SK-MEL-5 (cell line): Measurements from ENCODE around the gene GPC6. TPM values are rescaled to one million over a fixed set of nuclear protein-coding genes. Genes with fewer than 3 reads are reported as not detected.

Experiments
- DNase-seq: peaks from one replicate; pipeline ENCODE4 v3.0.0-alpha.2; 2016; ENCODE audit warnings: low read depth, low spot score
- in situ Hi-C: cut with HindIII; loops from 2 replicates; pipeline ENCODE4 v1.10.0; 2016; ENCODE audit warnings: low sequenced_read_pairs, high pct_unique_total_duplicates, low pct_unique_long_range_greater_than_20kb
- total RNA-seq: library from RNA; depleted of rRNA; stranded (reverse); fragments of >200 nt; shearing (Covaris generic); gene quantifications from 2 replicates; pipeline ENCODE4 v1.2.3, GENCODE V29; 2014

Gene GPC6
- total RNA-seq, 1 experiment from 2014 or later, result 6.6 TPM

DNA sequence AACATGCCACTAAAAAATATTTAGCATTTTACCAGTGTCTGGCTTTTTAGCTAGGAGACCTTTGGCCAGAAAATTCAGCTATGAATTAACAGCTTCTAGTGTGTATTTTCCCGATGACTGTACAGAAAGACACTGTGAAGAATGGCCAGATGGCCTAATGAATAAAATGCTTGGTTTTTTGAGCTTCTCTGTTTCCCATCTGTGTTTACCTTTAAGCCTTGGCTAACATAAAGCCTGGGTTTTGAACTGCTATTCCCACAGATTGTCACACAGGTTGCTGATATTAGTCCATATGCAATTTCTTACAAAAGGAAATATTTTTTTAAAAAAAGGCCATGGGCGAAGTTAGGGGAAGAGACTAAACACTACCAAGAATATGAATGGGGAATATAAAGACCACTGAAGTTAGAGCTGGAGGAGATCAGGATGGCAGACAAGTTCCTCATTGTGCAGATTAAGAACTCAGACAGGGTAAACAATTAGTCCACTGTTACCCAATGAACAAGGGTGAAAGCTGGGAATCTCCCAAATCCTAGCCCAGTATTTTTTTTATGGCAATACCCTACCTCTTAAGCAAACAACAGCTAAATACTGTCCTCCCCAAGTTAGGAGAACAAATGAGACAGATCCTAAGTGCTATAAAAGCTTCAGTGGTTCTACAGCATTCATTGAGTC lies 1157.8 kb downstream of the GPC6 start:
- in situ Hi-C loops, result no loop called here
- DNase-seq, result peak; percentile 96

GRCh38 chr13:94387047-94387446 lies 1160.4 kb downstream of the GPC6 start:
- DNase-seq, result no peak
- in situ Hi-C loops, result no loop called here

GRCh38 chr13:94389604-94390351 lies 1163.2 kb downstream of the GPC6 start:
- in situ Hi-C loops, result no loop called here
- peak; percentile 18 for DNase-seq

DNA sequence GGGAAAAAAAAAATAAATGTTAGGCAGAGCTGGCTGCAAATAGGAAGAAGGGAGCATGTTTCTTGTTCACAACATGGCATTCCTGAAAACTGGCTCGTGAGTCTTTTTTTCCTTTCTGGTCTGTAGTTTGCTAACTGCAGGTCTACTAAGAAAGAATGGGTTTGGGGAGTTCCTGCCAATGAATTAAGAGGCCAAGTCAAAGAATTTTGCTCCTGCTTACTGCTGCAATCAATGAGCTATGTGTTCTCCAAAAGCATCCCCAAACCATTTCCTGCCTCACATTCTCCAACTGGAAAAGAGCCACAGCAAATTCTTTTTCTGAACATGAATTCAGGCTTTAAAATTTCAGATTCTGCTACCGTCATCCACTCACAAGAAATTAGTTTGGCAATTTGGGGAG lies 1164.3 kb downstream of the GPC6 start:
- peak; percentile 68 for DNase-seq
- in situ Hi-C loops, result no loop called here

- in situ Hi-C loops, result no loop called here
- no peak for DNase-seq
Observed at GRCh38 chr13:94394723-94395122, 1168.1 kb downstream of the GPC6 start.

DNA sequence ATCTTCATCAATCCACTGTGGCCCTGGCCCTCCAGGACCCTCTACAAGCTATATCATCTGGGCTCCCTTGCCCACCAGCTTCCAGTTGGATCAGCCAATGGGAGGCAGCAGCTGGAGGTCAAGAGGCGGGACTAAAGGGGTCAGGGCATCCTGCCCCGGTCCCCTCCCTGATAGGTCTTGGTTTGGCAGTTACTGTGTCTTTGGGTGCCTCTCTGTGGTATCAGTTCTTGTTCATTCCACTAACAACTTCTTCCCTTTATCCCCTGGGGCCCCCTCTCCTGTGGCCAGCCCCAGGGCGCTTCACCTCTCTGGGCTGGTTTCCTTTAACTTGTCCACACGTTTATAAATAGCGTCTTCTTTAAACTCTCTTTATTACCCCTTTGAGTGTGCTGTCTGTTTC lies 1169.3 kb downstream of the GPC6 start:
- DNase-seq, result no peak
- in situ Hi-C loops, result no loop called here

- DNase-seq, result no peak
- in situ Hi-C loops, result no loop called here
Observed at GRCh38 chr13:94399812-94400211, 1173.2 kb downstream of the GPC6 start.

DNA sequence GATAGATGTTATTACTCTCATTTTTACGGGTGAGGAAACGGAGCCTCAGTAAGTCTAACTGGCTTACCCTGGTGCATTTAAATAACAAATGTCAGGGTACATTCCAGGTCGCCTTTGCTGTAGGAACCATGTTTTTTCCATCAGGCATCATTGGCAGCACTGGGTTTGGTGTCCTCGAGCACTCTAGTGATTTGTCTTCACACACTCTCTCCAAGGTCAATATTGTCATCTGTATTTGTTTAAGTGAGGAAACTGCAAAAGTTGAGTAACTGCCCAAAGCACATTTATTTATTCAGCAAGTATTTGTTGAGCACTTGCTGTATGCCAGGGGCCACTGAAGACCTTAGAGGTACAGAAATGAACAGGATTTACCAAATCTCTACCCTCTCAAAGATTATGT lies 1174.3 kb downstream of the GPC6 start:
- in situ Hi-C loops, result no loop called here
- no peak for DNase-seq

- DNase-seq, result no peak
- in situ Hi-C loops, result no loop called here
Observed at GRCh38 chr13:94408314-94409036, 1181.9 kb downstream of the GPC6 start.

GRCh38 chr13:94411747-94412146 lies 1185.1 kb downstream of the GPC6 start:
- in situ Hi-C loops, result no loop called here
- no peak for DNase-seq

- no peak for DNase-seq
- in situ Hi-C loops, result no loop called here
Observed at GRCh38 chr13:94412870-94413597, 1186.4 kb downstream of the GPC6 start.

DNA sequence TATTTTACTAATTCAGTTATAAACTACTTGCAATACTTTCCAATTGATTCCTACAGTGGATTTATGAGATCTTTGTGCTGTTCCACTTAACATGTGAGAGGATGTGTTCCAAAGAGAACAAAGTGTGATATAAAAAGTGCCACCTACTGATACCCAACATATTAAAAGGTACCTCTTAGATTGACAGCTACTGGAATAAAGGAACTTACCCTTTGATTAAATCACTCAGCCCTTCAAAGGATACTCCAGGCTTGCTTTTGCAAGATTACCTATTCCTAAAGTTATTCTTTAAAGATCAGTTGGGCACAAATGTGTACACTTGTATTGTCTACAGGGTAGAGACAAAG lies 1187.0 kb downstream of the GPC6 start:
- in situ Hi-C loops, result no loop called here

DNA sequence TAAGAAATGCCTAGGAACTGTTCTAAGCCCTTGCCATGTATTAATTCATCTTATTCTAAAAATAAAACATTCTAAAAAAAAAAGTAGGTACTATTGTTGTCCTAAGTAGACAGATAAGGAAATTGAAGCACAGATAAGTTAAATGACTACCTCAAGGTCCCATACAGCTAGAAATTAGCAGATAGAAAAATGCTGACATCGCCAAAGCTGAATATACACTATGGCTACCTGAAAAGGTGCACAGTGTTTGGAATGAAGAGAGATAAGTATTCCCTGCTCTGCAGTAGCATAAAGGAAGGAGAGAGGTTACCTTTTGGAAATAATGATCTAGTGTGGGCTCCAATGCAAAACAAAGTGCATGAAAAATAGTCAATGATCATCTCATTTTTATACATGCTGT lies 1187.5 kb downstream of the GPC6 start:
- in situ Hi-C loops, result no loop called here
- DNase-seq, result no peak

More for the DNA sequence above, 1187.0 kb downstream of the GPC6 start:
- DNase-seq, result no peak

GRCh38 chr13:94414708-94415107 lies 1188.1 kb downstream of the GPC6 start:
- in situ Hi-C loops, result no loop called here
- DNase-seq, result no peak

DNA sequence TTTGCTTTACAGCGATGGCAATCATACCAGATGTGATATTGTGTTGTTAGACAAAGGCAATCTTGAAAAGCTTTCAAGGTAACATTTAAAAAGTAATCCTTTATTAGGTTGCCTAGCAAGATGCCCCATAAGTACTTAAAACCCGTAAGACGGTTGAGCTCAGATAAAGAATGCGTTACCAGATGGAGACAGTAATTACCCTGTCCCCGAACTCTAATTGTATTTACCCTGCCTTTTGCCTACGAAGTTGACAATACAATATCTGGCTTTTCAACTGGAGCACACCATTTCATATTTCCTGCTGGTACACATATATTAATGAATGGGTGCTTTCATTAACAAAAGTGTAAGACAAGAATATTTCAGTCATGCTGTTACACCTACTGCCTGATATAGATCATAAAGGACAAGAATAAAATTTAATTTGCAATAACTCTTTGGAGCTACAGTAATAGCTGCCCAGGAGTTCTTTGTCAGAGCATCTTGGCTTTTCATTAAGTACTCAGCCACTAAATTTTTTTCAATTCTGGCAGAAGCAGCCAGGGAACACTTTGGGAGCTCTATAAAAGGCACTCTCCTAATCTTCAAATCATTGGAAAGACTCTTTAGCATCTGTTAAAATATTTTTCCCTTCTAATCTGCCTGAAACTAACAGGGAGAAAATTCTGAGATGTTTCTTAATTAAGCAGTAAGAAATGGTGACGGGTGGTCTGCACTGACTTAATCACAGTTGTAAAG lies 1189.1 kb downstream of the GPC6 start:
- in situ Hi-C loops, result no loop called here
- DNase-seq, result no peak

- DNase-seq, result peak; percentile 80
- in situ Hi-C loops, result no loop called here
Observed at GRCh38 chr13:94416454-94417080, 1190.0 kb downstream of the GPC6 start.

DNA sequence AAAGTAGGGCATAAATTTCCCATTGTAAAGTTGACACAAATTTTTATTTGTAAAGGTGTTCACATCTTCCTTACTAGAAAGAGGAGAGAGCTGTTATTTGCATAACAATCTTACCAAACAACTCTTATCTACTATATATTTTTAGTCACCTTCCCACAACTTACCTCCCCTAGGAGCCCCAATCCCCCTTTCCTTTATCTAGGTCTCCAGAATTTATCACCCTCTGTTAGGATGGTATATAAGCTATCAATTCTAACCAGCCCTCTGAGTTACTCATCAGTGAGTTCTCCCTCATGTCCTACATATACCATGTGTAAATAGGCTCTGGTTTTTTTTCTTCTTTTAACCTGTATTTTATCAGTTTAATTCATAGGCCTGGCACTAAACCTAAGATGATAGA lies 1190.7 kb downstream of the GPC6 start:
- in situ Hi-C loops, result no loop called here

More for the DNA sequence above, 1190.7 kb downstream of the GPC6 start:
- DNase-seq, result no peak
